Esophagus muscularis mucosa (tissue), 3 donors: ENCODE results near the gene MORC3.
"Not testable (repeated sequence)": the region's sequence is repeated elsewhere in the genome, so short reads cannot be mapped to it uniquely, and the experiment has no call there.

Experiments
- CTCF ChIP-seq, 3 experiments: fragments of 200-600 bp in 2 of 3; fragments of 450-650 bp in 1 of 3; sonication (generic) in 2 of 3; IDR thresholded peaks; one replicate each; pipeline ENCODE4 v1.5.1; 2017 to 2019; ENCODE audit warnings: antibody characterized with exemption in 3 of 3, mild to moderate bottlenecking in 2 of 3, moderate library complexity in 1 of 3
- POLR2A ChIP-seq: fragments of 450-650 bp; IDR thresholded peaks from one replicate; pipeline ENCODE4 v1.6.1; 2017; ENCODE audit warnings: antibody characterized with exemption, moderate library complexity, mild to moderate bottlenecking, low read depth
- POLR2AphosphoS5 ChIP-seq, 2 donors: sonication (generic); formaldehyde crosslinking; IDR thresholded peaks; one replicate each; pipeline ENCODE4 v1.6.1; 2017; ENCODE audit warnings: antibody characterized with exemption in 2 of 2

GRCh38 chr21:36270786-36271695, 49.0 kb upstream of the MORC3 start:
- not testable (repeated sequence) for TF ChIP-seq CTCF (IDR thresholded peaks at IDR 0.05); POLR2A; POLR2AphosphoS5 (IDR thresholded peaks at IDR 0.05)
